GM23338 (cell line): Measurements from ENCODE around the gene PAM. TPM values are rescaled to one million over a fixed set of nuclear protein-coding genes. Genes with fewer than 3 reads are reported as not detected.

Experiments used
- ATAC-seq: fragments of 200-7000 bp; cut with Tn5 transposase; 3 replicates; pipeline ENCODE4 v1.9.1; 2020
- DNase-seq: peaks from one replicate; pipeline ENCODE4 v3.0.0-alpha.2; 2015; ENCODE audit warnings: low spot score
- H2AFZ ChIP-seq: fragments of 200-600 bp; sonication (generic); 2 replicates; pipeline ENCODE4 v1.8.0; 2016; ENCODE audit warnings: antibody characterized with exemption, mild to moderate bottlenecking, moderate library complexity
- H3F3A ChIP-seq: fragments of 200-600 bp; sonication (generic); replicated peaks from 2 replicates; pipeline ENCODE4 v1.8.0; 2017; ENCODE audit warnings: antibody characterized with exemption, mixed run types, low read depth
- H3K27ac ChIP-seq: fragments of 200-600 bp; sonication (generic); 2 replicates; pipeline ENCODE4 v1.6.1; 2016; ENCODE audit warnings: low read depth
- H3K27me3 ChIP-seq: fragments of 200-600 bp; sonication (generic); 2 replicates; pipeline ENCODE4 v1.8.0; 2016; ENCODE audit warnings: mild to moderate bottlenecking, mixed run types, moderate library complexity; ENCODE audit not compliant: insufficient read depth
- H3K36me3 ChIP-seq: fragments of 200-600 bp; sonication (generic); 2 replicates; pipeline ENCODE4 v1.8.0; 2016; ENCODE audit warnings: mild to moderate bottlenecking; ENCODE audit not compliant: insufficient read depth
- H3K4me1 ChIP-seq: fragments of 200-600 bp; sonication (generic); 2 replicates; pipeline ENCODE4 v1.8.0; 2016; ENCODE audit warnings: mild to moderate bottlenecking, moderate library complexity; ENCODE audit not compliant: insufficient read depth
- H3K4me2 ChIP-seq: fragments of 200-600 bp; sonication (generic); 2 replicates; pipeline ENCODE4 v1.7.1; 2017; ENCODE audit warnings: mixed run types
- H3K4me3 ChIP-seq: fragments of 200-600 bp; sonication (generic); 2 replicates; pipeline ENCODE4 v1.6.1; 2016; ENCODE audit warnings: mixed run types
- H3K79me2 ChIP-seq: fragments of 200-600 bp; sonication (generic); replicated peaks from 2 replicates; pipeline ENCODE4 v1.8.0; 2017; ENCODE audit warnings: mild to moderate bottlenecking; ENCODE audit not compliant: insufficient read depth
- H3K9me2 ChIP-seq: fragments of 200-600 bp; sonication (generic); 2 replicates; pipeline ENCODE4 v1.8.0; 2017; ENCODE audit not compliant: insufficient read depth
- H4K20me1 ChIP-seq: fragments of 200-600 bp; sonication (generic); replicated peaks from 2 replicates; pipeline ENCODE4 v1.8.0; 2017; ENCODE audit warnings: mild to moderate bottlenecking; ENCODE audit not compliant: insufficient read depth
- H3K27ac Mint-ChIP-seq: 2 replicates; pipeline ENCODE4 v1.8.0; 2020; ENCODE audit warnings: inconsistent platforms, mild to moderate bottlenecking, moderate library complexity, mixed read lengths
- H3K27me3 Mint-ChIP-seq: 3 replicates; pipeline ENCODE4 v1.8.0; 2022; ENCODE audit warnings: low read depth, mild to moderate bottlenecking, moderate library complexity, mixed read lengths, inconsistent platforms; ENCODE audit not compliant: insufficient read depth, poor library complexity
- H3K36me3 Mint-ChIP-seq: 3 replicates; pipeline ENCODE4 v1.8.0; 2021; ENCODE audit warnings: low read depth, mild to moderate bottlenecking, inconsistent platforms, moderate library complexity, mixed read lengths
- H3K4me1 Mint-ChIP-seq: 3 replicates; pipeline ENCODE4 v1.8.0; 2020; ENCODE audit warnings: mild to moderate bottlenecking, inconsistent platforms, mixed read lengths
- H3K4me3 Mint-ChIP-seq: 3 replicates; pipeline ENCODE4 v1.8.0; 2021; ENCODE audit warnings: moderate library complexity, mild to moderate bottlenecking, inconsistent platforms, mixed read lengths
- H3K9me3 Mint-ChIP-seq: 3 replicates; pipeline ENCODE4 v1.8.0; 2020; ENCODE audit warnings: moderate library complexity, mild to moderate bottlenecking, inconsistent platforms, mixed read lengths
- CREB1 ChIP-seq: fragments of 250-450 bp; sonication (Bioruptor Pico); IDR thresholded peaks from 2 replicates; pipeline ENCODE4 v1.5.0; 2020; ENCODE audit warnings: low read depth, mild to moderate bottlenecking, moderate library complexity
- CTCF ChIP-seq, 2 experiments: fragments of 200-600 bp in 1 of 2; sonication (generic) in 1 of 2; conservative IDR thresholded peaks; 2 replicates each; pipeline versions ENCODE4 v1.5.1 to v1.6.1; 2016 to 2017; ENCODE audit warnings: antibody characterized with exemption in 2 of 2, low read depth in 2 of 2, mild to moderate bottlenecking in 2 of 2, moderate library complexity in 1 of 2
- ETS1 ChIP-seq: IDR thresholded peaks from 2 replicates; pipeline ENCODE4 v1.6.1; 2016; ENCODE audit warnings: antibody characterized with exemption
- EZH2phosphoT487 ChIP-seq: fragments of 200-600 bp; sonication (generic); IDR thresholded peaks from one replicate; pipeline ENCODE4 v1.8.1; 2018; ENCODE audit warnings: antibody characterized with exemption; ENCODE audit not compliant: unreplicated experiment
- NANOG ChIP-seq: IDR thresholded peaks from 2 replicates; pipeline ENCODE4 v1.6.1; 2016; ENCODE audit warnings: antibody characterized with exemption, borderline replicate concordance
- REST ChIP-seq: IDR thresholded peaks from one replicate; pipeline ENCODE4 v1.6.1; 2018; ENCODE audit warnings: antibody characterized with exemption; ENCODE audit not compliant: unreplicated experiment
- ZNF331 ChIP-seq: fragments of 250-450 bp; sonication (Bioruptor Pico); IDR thresholded peaks from 2 replicates; pipeline ENCODE4 v1.5.0; 2020; ENCODE audit warnings: low read depth, mild to moderate bottlenecking, moderate library complexity
- polyA plus RNA-seq: library from polyadenylated mRNA; unstranded; fragments of >200 nt; fragmentation: Nextera tagmentation; extraction: Ambion mirVana; gene quantifications from 2 replicates; pipeline ENCODE4 v1.2.1, GENCODE V29; 2016
- total RNA-seq: library from RNA; depleted of rRNA; stranded (reverse); fragments of >200 nt; shearing (Covaris generic); gene quantifications from 2 replicates; pipeline ENCODE4 v1.2.3, GENCODE V29; 2014
- TF ChIP-seq, protein P1 (sequence below): fragments of 250-450 bp; sonication (Bioruptor Pico); IDR thresholded peaks from 2 replicates; pipeline ENCODE4 v1.5.0; 2020; ENCODE audit warnings: mild to moderate bottlenecking, moderate library complexity

The PAM gene
- total and polyA plus RNA-seq, 2 experiments from 2014 or later: 33.9 to 79.4 TPM

DNA sequence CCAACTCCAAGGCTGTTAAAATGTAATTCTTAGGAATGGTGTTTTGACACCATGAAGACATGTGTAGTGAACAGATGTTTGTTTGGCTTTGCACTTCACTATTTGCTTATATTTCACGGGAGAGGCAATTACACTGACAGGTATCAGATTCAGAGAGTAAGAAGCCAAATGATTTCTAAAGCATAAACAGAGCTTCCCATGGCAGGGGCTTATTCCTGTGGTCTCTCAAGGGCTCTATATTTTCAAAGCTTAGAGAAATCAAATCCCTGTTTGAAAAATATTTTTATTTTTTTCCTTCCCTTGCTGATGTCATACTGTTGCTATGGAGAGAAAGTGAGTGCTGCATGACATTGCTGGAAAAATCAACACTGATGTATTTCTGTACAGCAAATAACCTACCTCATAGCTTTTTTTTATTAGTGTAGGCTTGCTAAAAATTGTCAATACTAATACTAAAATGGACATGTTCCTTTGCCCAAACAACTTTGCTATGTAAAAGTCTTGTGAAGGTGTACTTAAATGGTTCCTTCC, 203.4 kb downstream of the PAM start:
- H3K4me1 ChIP-seq: no peaks in the 10 kb centered on the region
- Mint-ChIP-seq H3K4me1 (no peaks in the 10 kb centered on the region), H3K9me3 (no peaks in the 10 kb centered on the region), H3K27ac (no peak overlapping the region), H3K36me3 (no peaks in the 10 kb centered on the region), H3K4me3 (no peak overlapping the region), H3K27me3 (no peaks in the 10 kb centered on the region)
- no peak for DNase-seq
- no peak overlapping the region for H2AFZ ChIP-seq
- no peak for ATAC-seq
- H3K79me2 ChIP-seq: no peaks in the 10 kb centered on the region
- H3F3A ChIP-seq: no peaks in the 10 kb centered on the region
- H3K4me3 ChIP-seq: no peak overlapping the region
- H3K9me2 ChIP-seq: no peaks in the 10 kb centered on the region
- TF ChIP-seq REST (no peak), CTCF (conservative IDR thresholded peaks at IDR 0.05; ENCODE audit: low read depth in 2 of 2) (no peak), NANOG (no peak), EZH2phosphoT487 (no peak), CREB1 (CRISPR knock-in tag) (no peak), ZNF331 (no peak), ETS1 (no peak)
- TF ChIP-seq, protein P1, sequence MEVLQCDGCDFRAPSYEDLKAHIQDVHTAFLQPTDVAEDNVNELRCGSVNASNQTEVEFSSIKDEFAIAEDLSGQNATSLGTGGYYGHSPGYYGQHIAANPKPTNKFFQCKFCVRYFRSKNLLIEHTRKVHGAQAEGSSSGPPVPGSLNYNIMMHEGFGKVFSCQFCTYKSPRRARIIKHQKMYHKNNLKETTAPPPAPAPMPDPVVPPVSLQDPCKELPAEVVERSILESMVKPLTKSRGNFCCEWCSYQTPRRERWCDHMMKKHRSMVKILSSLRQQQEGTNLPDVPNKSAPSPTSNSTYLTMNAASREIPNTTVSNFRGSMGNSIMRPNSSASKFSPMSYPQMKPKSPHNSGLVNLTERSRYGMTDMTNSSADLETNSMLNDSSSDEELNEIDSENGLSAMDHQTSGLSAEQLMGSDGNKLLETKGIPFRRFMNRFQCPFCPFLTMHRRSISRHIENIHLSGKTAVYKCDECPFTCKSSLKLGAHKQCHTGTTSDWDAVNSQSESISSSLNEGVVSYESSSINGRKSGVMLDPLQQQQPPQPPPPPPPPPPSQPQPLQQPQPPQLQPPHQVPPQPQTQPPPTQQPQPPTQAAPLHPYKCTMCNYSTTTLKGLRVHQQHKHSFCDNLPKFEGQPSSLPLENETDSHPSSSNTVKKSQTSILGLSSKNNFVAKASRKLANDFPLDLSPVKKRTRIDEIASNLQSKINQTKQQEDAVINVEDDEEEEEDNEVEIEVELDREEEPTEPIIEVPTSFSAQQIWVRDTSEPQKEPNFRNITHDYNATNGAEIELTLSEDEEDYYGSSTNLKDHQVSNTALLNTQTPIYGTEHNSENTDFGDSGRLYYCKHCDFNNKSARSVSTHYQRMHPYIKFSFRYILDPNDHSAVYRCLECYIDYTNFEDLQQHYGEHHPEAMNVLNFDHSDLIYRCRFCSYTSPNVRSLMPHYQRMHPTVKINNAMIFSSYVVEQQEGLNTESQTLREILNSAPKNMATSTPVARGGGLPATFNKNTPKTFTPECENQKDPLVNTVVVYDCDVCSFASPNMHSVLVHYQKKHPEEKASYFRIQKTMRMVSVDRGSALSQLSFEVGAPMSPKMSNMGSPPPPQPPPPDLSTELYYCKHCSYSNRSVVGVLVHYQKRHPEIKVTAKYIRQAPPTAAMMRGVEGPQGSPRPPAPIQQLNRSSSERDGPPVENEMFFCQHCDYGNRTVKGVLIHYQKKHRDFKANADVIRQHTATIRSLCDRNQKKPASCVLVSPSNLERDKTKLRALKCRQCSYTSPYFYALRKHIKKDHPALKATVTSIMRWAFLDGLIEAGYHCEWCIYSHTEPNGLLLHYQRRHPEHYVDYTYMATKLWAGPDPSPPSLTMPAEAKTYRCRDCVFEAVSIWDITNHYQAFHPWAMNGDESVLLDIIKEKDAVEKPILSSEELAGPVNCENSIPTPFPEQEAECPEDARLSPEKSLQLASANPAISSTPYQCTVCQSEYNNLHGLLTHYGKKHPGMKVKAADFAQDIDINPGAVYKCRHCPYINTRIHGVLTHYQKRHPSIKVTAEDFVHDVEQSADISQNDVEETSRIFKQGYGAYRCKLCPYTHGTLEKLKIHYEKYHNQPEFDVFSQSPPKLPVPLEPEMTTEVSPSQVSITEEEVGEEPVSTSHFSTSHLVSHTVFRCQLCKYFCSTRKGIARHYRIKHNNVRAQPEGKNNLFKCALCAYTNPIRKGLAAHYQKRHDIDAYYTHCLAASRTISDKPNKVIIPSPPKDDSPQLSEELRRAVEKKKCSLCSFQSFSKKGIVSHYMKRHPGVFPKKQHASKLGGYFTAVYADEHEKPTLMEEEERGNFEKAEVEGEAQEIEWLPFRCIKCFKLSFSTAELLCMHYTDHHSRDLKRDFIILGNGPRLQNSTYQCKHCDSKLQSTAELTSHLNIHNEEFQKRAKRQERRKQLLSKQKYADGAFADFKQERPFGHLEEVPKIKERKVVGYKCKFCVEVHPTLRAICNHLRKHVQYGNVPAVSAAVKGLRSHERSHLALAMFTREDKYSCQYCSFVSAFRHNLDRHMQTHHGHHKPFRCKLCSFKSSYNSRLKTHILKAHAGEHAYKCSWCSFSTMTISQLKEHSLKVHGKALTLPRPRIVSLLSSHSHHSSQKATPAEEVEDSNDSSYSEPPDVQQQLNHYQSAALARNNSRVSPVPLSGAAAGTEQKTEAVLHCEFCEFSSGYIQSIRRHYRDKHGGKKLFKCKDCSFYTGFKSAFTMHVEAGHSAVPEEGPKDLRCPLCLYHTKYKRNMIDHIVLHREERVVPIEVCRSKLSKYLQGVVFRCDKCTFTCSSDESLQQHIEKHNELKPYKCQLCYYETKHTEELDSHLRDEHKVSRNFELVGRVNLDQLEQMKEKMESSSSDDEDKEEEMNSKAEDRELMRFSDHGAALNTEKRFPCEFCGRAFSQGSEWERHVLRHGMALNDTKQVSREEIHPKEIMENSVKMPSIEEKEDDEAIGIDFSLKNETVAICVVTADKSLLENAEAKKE (CRISPR knock-in tag): no peak
- H3K36me3 ChIP-seq: no peaks in the 10 kb centered on the region
- H3K4me2 ChIP-seq: no peak overlapping the region
- no peak overlapping the region for H3K27ac ChIP-seq
- no peaks in the 10 kb centered on the region for H4K20me1 ChIP-seq
- no peaks in the 10 kb centered on the region for H3K27me3 ChIP-seq
